IPS DF 4.7 (cell line): Measurements from ENCODE around the gene TAMALIN.
"Not testable (repeated sequence)": the region's sequence is repeated elsewhere in the genome, so short reads cannot be mapped to it uniquely, and the experiment has no call there.

Experiments
- DNase-seq: peaks from one replicate; pipeline ENCODE4 v3.0.0-alpha.2; 2013; ENCODE audit warnings: low spot score; ENCODE audit errors: extremely low read depth

TAMALIN gene

DNA sequence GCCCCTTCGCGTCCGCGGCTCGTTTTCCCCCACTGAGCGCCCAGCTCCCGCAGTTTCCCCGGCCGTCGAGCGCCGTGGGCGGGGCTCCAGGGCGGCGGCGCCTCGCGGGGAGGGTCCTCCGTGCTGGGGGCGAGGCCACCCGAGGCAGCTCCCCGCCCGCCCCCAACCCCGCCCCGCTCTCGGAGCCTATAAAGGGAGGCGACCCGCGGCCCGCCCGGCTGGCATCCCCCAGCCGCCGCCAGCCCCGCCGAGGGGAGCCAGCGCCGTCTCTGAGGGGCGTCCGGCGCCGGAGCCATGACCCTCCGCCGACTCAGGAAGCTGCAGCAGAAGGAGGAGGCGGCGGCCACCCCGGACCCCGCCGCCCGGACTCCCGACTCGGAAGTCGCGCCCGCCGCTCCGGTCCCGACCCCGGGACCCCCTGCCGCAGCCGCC is at the start of gene TAMALIN:
Gene TAMALIN (plus strand): TSS at position 221 of the 432 bp plus-strand sequence. CDS start 74 bp downstream, at position 295.
- DNase-seq = no peak

DNA sequence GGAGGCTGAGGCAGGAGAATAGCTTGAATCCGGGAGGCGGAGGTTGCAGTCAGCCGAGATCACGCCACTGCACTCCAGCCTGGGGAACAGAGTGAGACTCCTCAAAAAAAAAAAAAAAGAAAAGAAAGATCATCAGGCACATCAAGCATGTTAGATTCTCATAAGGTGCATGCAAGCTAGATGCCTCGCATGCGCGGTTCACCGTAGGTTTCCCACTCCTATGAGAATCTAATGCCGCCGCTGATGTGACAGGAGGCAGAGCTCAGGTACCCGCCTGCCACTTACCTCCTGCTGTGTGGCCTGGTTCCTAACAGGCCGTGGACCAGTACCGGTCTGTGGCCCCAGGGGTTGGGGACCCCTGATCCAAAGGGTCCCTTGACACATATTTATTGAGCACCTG is 48.2 kb upstream of the TAMALIN start:
- DNase-seq = no peak

DNA sequence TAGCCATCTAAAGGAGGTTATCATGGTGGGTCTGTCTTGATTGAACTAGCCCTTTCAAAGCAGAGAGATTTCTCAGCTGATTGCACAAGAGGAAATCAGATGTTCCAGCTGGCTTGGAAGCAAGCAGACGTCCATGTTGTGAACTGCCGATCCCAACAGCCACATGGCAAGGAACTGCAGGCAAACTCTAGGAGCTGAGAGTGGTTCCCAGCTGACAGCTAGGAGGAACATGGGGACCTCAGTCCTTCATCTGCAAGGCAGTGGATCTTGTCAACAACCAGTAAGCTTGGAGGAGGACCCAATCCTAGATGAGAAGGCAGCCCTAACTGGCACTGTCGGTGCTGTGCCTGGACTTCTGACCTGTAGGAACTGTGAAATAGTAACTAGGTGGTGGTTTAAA is 47.5 kb upstream of the TAMALIN start:
- no peak for DNase-seq

DNA sequence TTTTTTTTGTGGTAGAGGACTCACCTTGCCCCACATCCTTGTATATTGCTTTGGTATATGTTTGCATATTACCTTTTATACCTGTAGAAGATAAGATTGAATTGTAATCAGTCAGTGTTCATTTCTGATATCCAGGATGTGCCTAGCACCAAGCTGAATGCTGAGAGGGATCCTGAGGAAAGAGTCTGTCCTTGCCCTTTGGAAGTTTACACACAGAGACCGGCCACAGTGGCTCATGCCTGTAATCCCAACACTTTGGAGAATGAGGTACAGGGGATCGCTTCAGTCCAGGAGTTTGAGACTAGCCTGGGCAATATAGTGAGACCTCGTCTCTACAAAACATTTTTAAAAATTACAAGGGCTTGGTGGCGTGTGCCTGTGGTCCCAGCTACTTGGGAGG is 46.8 kb upstream of the TAMALIN start:
- no peak for DNase-seq

DNA sequence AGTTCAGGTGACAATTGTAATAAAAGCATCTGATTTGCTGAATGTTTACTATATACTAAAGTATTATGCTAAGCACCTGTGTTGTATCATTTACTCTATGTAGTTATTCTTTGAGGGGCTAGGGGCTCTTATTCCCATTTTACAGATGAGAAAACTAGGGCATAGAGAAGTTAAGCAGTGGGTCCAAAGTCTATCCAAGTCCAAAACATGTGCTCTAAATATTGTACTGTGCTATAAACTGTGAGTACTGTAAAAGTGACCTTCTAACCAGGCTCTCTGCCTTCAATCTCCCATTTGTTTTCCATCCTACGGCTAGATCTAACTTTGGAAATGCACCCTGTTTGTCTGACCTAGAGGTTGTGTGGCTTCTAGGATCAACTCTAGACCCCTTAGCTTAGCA is 46.3 kb upstream of the TAMALIN start:
- no peak for DNase-seq

DNA sequence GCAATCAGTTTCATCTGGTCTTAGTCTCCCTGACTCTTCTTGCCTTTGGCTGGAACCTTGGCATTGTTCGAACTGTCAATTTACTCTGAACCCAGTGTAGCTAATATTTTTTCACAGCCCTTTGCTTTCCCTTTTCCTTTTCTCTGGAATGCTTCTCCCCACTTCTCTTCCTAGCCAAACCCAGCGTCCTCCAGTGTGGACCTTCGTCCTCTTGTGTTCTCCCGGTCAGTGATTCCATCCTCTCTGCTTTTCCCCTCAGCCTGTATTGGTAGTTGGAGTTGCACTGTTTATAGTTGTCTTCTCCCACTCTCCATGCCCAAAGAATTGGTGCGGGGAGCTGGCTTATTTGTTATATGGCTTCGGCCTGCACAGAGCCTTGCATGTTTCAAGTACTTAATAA is 45.9 kb upstream of the TAMALIN start:
- DNase-seq = no peak

DNA sequence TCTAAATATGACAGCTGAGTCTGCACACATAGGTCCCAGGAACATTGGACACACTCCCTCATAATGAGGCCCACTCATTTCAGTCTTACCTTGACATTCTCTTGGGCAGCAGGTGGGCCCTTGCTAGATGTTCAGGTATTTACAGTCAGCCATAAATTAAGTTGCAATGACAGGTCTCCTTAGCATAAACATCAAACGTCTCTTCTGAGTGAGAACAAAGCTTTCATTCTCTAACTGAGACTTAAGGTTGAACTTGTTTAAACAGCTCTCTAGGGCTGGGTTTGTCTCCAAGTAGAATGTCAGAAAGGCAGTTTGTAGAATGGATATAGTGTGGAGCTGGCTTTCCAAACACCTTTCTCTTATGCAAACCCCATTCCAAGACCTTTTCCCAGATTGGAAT is 44.9 kb upstream of the TAMALIN start:
- no peak for DNase-seq

DNA sequence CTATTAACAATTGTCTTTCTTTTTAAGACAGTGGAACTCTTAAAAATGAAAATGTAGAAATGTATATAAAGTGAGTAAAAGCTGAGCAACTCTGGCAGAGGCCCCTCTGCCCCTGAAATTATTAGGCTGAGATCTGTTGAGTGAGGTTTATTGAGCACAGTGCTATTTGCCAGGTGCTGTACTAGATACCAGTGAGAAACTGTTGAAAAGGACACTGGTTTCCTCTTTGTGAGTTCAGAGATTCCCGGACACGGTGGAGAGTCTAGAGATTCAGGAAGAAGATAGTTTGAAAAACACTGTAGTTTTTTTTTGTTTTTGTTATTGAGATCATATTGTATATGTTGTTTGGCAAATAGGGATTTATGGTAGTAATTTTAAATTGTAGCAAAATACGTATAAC is 44.0 kb upstream of the TAMALIN start:
- no peak for DNase-seq

DNA sequence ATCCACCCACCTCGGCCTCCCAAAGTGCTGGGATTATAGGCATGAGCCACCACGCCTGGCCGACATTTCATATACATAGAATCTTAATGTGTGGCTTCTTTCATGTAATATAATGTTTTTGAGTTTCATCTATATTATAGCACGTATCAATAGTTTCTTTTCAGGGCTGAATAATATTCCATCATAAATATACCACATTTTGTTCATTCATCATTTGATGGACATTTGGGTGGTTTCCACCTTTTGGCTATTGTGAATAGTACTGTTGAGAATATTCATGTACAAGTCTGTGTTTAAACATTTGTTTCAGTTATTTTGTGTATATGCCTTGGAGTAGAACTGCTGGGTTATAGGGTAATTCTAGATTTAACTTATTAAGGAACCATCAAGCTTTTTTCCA is 43.3 kb upstream of the TAMALIN start:
- no peak for DNase-seq

DNA sequence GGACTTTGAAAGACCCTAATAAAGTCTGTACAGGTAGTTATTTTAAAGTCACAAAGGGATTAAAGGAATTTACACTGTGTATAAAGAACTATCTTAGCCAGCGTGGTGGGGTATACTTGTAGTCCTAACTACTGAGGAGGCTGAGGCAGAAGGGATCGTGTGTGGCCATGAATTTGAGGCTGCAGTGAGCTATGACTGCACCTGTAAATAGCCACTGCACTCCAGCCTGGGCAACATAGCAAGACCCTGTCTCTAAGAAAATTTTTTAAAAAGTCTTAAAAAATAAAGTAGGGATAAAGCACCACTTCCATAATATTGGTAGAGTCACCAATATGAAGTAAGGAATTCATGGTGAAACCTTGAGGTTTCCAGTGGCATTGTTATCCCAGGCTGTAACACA is 37.1 kb upstream of the TAMALIN start:
- DNase-seq = no peak

DNA sequence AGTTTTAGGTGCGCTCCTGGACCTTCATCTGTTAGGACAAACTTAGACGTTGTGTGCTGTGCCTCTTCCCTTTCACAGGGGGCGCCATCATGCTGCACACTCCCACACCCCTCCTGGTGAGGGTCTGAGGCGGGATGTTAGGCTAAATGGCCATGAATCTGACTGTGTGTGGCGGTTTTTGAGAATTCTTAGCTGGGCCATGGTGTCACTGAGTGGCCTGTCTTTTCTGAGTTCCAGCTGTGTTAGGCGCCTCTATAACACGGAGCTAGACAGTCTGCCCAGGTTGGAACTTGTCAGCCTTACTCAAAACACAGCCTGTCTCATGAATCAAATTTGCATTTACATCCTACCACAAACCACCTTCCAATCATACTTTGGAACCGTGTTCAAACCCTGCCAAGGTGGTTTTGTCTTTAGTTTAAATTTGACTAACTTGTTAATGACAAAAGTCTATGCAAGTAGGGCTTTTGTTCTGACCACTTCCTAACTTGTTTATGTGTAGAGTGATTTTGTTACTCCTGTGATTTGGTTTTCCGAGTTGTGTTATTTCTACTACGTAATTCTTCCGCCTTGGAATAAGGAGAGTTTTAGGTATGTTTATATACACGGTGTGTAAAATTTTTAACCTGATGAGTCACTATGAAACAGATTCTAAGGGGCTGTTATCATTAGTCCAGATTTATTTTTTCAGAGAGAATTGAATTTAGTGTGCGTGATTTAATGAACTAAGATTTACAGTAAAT is 35.7 kb upstream of the TAMALIN start:
- DNase-seq = no peak

DNA sequence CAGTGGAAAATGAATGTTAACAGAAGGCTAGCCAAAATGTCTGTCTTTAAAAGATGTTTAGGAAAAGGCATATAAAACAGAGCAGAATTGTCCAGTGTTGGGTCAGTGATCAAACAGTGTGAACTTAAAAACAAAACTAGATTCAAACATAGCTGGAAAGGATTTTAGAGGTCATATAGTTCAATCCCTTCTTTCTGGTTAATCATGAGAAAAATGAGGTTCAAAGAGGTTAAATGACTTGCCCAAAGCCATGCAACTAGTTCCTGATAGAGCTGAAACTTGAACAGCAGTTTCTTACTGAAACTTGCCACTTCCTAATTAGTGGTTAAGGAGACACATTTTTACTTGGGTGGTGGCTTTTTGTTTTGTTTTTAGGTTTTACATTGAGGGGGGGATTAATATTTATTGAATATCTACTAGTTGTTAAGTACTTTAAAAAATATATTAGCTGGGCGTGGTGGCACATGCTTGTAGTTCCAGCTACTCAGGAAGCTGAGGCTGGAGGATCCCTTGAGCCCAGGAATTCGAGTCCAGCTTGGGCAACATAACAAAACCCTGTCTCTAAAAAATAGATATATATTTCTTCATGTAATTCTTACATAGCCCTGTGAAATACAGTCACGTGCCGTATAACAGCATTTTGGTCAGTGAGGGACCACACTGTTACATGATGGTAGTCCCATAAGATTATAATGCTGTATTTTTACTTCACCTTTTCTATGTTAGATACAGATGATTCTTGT is 34.9 kb upstream of the TAMALIN start:
- DNase-seq = no peak

DNA sequence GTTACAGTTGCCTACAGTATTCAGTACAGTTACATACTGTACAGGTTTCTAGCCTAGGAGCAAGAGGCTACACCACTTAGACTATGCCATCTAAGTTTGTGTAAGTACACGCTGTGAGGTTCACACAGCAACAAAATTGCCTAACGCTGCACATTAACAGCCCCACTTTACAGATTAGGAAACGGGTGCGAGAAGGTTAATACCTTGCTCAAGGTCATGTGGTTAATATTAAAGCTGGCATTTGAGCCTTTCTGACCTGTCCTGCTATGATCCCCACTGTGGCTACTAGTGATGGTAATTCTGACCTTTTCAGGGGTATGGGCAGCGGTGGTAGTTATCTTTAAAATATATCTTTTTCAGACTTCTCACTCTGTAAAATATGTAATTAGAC is 34.3 kb upstream of the TAMALIN start:
- DNase-seq = no peak

DNA sequence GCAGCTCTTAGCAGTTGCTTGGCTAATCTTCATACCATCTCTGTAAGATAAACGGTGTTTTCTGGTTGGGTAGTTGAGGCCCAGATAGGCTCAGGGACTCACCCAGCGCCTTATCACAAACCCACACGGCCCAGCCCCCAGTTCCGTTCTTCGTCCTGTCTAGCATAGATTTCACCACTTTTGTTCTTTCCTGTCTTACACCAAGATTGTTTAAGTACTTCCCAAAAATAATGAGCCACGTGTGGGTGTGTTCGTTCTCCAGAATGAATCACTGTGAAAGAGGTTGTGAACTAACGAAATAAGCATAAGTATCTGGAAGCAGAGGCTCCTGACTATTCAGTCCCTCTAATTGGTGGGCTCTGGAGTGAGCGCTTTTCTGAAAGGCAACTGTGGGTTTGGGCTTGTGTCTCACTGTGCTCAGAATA is 33.9 kb upstream of the TAMALIN start:
- DNase-seq = no peak

DNA sequence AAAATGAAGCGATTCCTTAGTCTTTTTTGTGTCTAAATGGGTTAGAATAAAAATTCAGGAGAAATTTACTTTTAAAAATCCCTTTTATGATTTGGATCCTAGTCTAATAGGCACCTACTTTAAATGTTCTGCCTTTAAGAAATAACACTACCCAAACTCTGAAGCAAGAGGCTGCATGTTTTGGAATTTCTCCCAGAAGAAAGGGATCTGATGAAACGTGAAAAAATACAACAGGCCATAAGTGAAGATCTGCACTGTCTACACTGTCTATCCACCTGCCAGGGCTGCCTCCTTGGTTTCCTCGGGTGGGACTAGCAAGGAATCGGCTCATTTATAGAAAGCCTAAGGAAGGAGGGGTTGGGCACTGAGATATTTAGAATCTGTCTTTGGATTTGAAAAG is 33.2 kb upstream of the TAMALIN start:
- no peak for DNase-seq

DNA sequence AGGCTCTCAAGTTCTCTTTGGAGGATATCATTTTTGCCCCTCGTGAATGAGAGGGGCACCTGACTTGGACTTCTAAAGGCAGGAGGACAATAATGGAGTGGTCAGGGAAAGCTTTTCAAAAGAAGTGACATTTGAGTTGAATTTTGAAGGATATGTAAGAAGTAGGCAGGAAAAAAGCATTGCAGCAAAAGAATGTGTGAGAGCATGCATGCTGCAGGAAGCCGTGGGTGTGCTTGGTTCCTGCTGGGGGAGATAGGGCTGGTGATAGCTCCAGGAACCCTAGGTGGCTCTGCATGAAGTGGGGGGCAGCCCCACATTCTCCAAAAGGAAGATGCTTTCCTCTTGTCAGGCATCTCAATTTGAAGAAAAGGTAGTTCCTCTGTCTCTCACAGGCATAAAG is 32.1 kb upstream of the TAMALIN start:
- no peak for DNase-seq

DNA sequence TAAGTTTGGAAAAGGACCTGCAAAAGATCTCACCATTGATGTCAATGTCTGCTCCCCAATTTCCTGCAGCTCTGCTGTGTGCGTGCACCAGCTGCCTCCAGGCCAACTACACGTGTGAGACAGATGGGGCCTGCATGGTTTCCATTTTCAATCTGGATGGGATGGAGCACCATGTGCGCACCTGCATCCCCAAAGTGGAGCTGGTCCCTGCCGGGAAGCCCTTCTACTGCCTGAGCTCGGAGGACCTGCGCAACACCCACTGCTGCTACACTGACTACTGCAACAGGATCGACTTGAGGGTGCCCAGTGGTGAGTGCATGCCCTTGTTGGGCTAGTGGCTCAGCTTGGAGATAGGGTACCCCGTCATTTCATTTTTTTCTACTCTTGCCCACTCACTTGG is 31.6 kb upstream of the TAMALIN start:
- no peak for DNase-seq

DNA sequence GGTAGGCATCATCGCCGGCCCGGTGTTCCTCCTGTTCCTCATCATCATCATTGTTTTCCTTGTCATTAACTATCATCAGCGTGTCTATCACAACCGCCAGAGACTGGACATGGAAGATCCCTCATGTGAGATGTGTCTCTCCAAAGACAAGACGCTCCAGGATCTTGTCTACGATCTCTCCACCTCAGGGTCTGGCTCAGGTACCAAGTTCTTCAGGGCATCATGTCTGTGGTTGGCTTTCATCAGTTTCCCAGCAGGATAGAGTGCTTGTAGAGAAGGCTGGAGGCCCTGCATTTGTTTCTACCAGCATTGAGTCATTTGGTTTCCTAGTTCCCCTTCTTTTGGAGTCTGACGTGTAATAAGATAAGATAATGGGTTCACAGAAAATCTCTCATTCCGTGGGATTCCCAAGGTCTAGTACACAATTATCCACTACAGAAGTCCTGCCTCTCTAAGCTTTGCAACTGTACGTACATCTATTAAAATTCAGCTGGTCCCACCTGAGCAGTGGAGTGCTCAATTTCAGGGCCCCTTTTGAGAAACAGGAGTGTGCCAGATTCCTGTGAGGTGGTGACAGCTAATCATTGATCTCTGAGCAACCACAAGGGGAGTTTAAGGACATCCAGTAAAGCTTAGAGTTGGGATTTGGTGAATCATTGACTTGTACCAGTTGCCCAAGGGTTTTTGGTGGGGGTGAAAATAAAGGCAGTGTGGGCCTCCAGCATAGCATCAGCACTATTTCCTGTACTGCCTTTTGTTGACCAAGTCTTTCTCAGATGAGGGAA is 30.2 kb upstream of the TAMALIN start:
- DNase-seq = no peak

DNA sequence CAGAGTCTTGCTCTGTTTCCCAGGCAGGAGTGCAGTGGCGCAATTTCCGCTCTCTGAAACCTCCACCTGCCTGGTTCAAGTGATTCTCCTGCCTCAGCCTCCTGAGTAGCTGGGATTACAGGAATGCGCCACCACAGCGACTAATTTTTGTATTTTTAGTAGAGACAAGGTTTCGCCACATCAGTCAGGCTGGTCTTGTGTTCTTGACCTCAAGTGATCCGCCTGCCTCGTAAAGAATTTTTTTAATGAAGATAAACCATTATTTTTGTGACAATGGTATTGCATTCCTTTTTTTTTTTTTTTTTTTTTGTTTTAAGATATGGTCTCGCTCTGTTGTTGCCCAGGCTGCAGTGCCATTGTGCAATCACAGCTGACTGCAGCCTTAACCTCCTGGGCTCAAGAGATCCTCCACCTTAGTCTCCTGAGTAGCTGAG is 29.4 kb upstream of the TAMALIN start:
- no peak for DNase-seq

DNA sequence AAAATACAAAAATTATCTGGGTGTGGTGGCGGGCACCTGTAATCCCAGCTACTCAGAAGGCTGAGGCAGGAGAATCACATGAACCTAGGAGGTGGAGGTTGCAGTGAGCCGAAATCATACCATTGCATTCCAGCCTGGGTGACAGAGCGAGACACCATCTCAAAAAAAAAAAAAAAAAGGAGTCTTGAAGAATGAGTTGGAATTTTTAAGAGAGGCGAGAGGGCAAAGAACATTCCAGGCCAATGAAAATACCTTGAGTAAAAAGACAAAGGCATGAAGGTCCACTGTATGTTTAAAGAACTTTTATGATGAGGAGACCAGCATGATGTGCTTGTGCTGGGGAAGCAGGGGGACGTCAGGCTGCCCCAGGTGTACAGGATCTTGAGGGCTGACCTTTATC is 27.4 kb upstream of the TAMALIN start:
- DNase-seq = not testable (repeated sequence)

DNA sequence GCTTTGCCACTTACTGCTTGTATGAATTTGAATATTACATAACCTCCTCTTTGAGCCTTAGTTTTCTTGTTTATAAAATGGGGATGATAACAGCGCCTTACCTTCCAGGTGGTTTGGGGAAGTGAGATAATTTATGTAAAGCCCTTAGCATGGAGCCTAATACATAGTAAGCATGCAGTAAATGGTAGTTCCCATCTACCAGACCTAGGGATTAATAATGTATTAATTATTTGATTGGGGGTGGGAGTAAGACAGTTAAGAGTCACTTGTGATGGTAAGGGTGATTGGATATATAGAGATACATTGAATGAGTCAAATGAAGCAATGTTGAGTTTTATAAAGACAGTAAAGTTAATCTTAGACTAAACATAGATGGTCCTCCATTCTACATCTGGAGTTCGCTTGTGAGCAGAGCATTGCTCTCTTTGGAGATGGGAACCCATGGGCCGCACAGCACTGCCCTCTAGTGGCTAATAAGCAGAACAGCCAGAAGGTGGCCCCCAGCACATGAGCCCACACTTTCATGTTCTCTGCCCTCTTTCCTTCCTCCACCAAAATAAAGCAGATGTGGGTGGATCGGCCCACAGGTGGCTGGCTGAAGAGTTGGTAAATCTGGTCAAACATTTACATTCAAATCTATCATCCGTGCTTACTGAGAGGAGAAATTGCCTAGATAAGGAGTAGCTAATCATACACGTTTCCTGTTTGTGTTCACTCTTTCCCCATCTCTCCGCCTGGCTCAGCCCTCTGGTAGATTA is 26.5 kb upstream of the TAMALIN start:
- no peak for DNase-seq

DNA sequence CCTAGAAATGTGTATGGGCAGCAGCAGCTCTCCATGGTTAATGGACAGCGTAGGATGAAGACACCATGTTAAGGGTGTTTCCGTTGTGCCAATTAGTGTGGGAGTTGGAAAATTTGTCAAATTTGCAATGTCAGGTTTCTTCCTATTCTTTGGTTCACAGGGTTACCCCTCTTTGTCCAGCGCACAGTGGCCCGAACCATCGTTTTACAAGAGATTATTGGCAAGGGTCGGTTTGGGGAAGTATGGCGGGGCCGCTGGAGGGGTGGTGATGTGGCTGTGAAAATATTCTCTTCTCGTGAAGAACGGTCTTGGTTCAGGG is 26.0 kb upstream of the TAMALIN start:
- DNase-seq = no peak
